Activated CD4-positive, alpha-beta T cell treated with anti-CD3 and anti-CD28 coated beads, Interleukin-2, amount 50 U/mL, for 1 hour (primary cell): ENCODE measurements around the gene GOLGA8B.
"Not testable (repeated sequence)": the region's sequence is repeated elsewhere in the genome, so short reads cannot be mapped to it uniquely, and the experiment has no call there.

ENCODE experiments used
- DNase-seq: peaks from one replicate; pipeline ENCODE4 v3.0.0-alpha.2; 2020

The GOLGA8B gene

GRCh38 chr15:34597316-34597715 is 13.9 kb upstream of the GOLGA8B start:
- DNase-seq = no peak

- DNase-seq = no peak
Observed at GRCh38 chr15:34594361-34594760, 10.9 kb upstream of the GOLGA8B start.

DNA sequence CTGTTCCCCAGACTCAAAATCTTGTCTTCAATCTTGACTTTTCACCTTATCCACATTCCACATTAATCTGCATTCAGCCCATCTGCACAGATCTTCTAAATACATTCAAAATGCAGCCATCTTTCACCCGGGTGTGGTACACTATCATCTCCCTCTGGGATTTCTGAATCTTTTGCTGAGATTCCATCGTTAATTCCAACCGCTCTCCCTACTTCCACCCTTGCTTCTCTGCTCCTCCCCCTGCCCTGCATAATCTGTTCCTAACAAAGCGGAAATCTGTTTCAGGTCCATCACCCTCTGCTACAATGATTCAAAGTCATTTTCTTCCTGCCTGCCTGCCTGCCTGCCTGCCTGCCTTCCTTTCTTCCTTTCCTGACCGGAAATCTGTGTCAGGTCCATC is 7.9 kb upstream of the GOLGA8B start:
- DNase-seq = no peak

- peak; percentile 58 for DNase-seq
Observed at GRCh38 chr15:34588046-34588674, 4.7 kb upstream of the GOLGA8B start.

DNA sequence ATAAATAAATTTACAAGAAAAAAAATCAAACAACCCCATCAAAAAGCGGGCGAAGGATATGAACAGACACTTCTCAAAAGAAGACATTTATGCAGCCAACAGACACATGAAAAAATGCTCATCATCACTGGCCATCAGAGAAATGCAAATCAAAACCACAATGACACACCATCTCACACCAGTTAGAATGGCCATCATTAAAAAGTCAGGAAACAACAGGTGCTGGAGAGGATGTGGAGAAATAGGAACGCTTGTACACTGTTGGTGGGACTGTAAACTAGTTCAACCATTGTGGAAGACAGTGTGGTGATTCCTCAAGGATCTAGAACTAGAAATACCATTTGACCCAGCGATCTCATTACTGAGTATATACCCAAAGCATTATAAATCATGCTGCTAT is 2.5 kb upstream of the GOLGA8B start:
- DNase-seq = not testable (repeated sequence)

GRCh38 chr15:34584996-34585395 is 1.5 kb upstream of the GOLGA8B start:
- no peak for DNase-seq

DNA sequence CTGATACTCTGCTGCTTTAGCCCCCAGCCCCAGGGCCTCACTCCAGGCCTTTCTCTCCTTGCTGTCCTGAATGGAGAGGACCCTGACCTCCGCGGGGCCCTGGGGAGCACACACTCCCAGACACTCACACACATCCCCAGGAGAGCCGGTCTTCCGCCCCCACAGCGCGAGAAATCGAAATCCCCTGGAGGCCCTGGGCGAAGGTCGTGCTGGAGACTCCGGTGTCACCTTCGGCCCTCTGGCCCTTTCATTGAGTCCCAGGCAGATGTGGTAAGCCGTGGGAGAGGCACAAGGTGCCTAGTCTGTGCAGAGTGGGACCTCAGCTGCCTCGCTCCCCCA is 848 bp upstream of the GOLGA8B start:
- DNase-seq = no peak

DNA sequence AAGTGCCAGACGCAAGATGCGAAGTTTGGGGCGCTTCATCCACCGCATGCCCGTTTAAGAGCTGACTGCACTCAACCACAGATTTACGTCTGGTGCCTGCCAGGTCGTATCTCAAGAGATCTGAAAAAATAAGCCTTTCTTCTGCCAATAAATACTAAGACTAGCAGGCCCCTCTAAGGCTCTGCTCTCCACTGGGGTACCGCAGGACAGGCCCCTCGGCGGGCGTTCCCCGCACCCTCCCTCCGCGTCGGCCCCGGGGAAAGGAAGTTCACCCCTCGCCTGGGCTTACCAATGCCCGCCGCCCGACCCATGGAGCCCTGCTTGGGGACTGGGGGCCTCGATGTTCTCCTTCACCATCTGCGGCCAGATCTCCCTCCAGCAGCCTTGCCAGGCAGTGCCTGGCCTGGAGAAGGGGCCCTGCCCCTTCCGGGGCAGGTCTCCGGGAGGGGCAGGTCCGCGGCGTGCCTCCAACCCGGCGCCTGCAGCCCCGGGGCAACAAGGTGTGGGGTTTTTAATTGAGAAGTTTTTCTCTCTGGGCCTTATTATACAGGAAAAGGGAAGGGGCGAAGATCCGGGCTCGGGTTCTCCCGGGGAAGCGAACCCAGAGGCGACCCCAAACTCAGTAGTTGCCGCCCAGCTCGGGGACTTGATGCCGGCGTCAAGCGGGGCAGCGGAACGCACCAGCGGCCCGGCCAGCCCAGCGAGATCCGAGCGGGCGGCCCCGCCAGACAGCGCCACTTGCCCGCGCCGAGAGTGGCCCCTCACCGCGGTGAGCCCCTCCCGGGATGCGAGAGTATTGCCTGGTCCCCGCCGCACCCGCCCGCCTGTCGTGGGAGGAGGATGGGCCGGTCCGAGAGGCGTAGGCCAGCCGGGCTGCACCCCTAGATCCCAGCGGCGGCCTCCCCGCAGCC is 735 bp downstream of the GOLGA8B start:
- peak; percentile 26 for DNase-seq

DNA sequence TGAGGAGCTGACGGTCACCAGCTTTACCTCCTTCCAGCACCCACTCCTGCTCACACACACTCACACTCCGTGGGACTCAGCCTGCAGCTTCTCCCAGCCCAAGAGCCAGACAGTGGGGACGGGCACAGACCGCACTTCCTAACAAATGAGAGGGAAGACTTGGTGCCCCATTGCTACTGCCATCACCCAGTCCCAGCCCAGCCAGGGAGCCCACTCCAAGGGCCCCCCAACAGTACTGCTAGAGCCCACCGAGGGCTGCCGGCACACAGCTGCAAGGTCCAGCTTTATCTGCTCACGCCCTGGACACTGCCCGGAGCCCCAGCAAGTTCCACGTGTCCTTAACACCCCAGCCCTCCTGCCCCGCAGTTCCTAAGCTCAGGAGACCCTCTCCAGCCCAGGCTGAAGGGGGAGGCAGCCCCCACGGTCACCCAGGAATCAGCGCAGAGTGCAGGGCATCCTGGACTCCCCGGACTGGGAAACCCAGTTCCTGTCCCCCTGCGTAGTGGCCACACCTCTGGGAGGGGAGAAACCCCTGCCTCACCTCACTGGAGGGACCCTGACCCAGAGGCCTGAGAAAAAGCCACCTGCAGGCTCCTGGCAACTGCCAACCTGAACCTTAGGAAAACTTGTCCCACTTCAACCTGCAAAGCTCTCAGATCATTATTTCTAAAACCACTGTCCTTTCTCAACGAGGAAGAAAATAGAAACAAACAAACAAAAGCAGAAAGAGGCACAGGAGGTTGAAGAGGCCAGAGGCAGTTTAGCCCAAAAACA is 1.6 kb downstream of the GOLGA8B start:
- not testable (repeated sequence) for DNase-seq

GRCh38 chr15:34581043-34581365 is 2.4 kb downstream of the GOLGA8B start:
- no peak for DNase-seq

- not testable (repeated sequence) for DNase-seq
Observed at GRCh38 chr15:34580251-34581042, 3.0 kb downstream of the GOLGA8B start.

DNA sequence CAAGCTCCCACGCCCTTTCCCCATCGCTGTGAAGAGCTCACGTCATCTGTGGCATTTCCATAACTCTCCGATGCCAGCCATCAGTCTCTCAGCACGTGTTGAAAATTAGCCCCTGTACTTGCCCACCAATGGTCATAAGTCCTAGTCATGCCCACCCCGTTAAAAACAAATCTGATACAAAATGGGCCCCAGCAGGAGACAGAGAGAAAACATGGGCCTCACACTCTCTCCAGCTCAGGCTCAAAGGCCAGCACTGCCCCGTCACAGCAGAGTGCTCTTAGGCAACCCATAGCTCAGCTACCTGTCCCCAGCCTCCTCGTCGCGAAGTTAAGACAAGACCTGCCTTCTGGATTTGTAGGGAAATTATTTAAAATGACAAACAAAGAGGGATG is 5.2 kb downstream of the GOLGA8B start:
- DNase-seq = no peak

DNA sequence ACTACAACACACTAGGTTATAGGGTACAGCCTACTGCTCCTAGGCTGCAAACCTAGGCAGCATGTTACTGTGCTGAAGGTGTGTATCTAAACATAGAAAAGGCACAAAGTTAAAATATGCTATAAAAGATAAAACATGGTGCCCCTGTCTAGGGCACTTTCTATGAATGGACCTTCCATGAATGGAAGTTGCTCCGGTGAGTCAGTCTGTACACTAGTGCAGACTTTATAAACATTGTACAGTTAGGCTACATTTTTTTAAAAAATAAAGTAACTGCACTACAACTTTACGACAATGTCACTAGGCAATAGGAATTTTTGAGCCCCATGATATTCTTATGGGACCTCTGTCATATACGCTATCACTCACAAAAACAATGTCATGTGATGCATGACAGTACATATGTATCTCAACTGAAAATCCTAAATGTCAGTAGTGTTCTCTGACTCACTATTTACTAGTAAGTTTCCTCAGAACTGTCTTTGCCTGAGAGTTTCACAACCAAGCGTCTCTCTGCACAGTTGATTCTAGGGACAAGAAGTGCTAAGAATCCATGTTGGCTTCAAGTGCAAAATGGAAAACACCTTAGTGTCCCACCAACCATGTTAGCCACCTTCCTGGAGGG is 5.7 kb downstream of the GOLGA8B start:
- DNase-seq = not testable (repeated sequence)

GRCh38 chr15:34575035-34575434 is 8.4 kb downstream of the GOLGA8B start:
- DNase-seq = not testable (repeated sequence)

GRCh38 chr15:34572921-34573320 is 10.5 kb downstream of the GOLGA8B start:
- DNase-seq = not testable (repeated sequence)

DNA sequence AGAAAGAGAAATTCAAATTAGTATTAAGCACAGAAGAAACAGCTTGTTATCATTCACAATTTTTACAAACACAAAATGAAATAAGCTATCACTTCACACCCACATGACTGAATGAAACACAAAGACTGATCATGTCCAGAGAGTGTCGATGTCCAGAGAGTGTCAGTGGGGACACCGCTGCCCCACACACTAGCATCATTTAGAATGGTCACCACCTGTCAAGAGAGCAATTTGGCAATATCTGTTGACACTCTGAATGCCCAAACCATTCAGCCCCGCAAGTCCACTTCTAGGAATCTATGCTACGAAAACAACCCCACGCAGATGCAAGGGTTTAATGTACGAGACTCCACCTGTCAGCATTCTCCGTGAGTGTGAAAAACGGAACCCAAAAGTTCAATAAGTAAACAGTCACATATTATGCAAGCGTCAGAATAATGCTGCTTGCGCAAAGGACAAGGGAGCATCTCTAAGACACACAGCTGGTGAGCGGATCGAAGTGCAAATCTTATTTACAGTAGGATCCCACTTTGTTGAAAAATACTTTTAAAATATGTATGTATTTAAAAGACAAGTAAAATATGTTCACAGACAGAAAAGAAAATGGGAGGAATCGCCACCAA is 11.3 kb downstream of the GOLGA8B start:
- DNase-seq = not testable (repeated sequence)

GRCh38 chr15:34569670-34570396 is 13.6 kb downstream of the GOLGA8B start:
- DNase-seq = not testable (repeated sequence)

GRCh38 chr15:34567174-34567573 is 16.3 kb downstream of the GOLGA8B start:
- not testable (repeated sequence) for DNase-seq

- not testable (repeated sequence) for DNase-seq
Observed at GRCh38 chr15:34564711-34565110, 18.7 kb downstream of the GOLGA8B start.

DNA sequence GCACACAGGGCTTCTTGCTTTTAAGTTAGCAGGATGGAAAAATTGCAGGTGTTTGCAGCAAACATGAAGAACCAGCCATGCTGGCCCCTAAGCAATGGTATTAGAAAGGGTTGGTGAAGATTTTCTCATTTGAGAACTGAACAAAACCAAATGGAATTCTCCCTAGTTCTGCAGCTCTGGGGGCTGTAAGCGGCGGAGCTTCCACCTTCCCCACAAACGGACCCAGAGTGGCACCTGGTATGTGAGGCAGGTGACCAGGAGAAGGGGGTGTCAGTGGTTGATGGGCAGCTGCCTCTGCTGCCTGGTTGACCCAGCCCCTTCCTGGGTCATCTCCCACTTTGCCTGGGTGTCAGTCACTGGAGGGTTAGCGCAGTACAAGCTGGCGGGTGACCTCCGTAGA is 22.6 kb downstream of the GOLGA8B start:
- DNase-seq = not testable (repeated sequence)

DNA sequence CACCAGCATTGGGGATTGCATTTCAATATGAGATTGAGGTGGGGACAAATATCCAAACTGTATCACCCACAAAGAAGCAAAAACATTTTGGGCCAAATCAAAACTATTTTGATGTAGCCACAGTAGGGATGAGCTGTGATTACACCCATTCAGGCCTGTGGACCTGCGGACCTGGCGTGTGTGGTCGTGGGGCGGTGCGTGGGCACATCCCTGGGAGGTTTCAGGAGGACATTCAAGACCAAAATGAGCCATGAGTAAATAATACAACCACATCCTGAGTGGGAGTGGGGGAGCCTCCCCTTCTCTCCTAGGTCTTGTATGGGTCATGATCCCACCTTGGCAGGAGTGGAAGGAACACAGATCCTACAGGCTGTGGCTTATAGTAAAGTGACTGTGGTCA is 23.7 kb downstream of the GOLGA8B start:
- not testable (repeated sequence) for DNase-seq
